ENCODE measurements around the gene DCLK1.

DCLK1 gene

DNA sequence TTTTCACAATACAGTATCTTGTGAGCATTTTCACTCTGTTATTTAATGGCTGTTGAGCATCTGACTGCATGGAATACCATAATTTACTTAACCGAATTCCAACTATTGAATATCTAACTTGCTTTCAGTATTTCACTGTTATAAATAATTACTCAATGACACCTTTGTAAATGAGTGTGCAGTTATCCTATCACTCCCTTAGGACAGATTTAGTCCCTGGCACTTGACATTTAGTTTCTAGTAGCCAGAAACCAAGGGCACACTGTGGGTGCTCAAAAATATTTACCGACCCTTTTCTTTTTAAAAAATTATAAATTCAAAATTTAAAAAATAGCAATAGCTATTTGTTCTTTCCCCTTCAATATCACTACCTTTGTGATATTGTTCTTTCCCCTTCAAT, 258.8 kb downstream of the DCLK1 start:
- no peak for DNase-seq (ENCODE audit: low spot score)
- TF ChIP-seq, protein P1, sequence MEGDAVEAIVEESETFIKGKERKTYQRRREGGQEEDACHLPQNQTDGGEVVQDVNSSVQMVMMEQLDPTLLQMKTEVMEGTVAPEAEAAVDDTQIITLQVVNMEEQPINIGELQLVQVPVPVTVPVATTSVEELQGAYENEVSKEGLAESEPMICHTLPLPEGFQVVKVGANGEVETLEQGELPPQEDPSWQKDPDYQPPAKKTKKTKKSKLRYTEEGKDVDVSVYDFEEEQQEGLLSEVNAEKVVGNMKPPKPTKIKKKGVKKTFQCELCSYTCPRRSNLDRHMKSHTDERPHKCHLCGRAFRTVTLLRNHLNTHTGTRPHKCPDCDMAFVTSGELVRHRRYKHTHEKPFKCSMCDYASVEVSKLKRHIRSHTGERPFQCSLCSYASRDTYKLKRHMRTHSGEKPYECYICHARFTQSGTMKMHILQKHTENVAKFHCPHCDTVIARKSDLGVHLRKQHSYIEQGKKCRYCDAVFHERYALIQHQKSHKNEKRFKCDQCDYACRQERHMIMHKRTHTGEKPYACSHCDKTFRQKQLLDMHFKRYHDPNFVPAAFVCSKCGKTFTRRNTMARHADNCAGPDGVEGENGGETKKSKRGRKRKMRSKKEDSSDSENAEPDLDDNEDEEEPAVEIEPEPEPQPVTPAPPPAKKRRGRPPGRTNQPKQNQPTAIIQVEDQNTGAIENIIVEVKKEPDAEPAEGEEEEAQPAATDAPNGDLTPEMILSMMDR (conservative IDR thresholded peaks at IDR 0.05; ENCODE audit: low read depth) = no peak
- ChIA-PET POLR2A (ENCODE audit: low non-redundant PET) (no interaction called here), CTCF (no interaction called here)
- no peak overlapping the region for H3K27ac ChIP-seq

DNA sequence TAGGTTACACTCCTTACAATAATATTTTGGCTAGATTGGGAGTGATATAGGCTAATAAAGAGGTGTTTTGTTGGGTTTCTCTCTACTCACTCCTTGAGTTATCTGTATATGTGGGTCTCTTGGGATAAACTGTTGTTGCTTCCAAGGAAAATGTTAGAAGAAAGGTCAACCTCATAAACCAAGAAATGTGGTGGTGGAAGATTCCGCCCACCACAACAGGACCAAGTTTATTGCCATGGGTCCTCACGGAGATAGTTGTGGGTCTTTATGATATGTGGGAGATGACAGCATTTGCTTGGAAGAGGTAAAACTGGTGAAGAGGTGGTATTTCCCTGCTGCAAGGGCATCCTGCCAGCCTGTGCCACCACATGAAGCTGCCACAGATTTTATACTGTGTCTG, 259.6 kb downstream of the DCLK1 start:
- TF ChIP-seq, protein P1 (conservative IDR thresholded peaks at IDR 0.05; ENCODE audit: low read depth) = no peak
- ChIA-PET POLR2A (ENCODE audit: low non-redundant PET) (no interaction called here), CTCF (no interaction called here)
- H3K27ac ChIP-seq = no peak overlapping the region
- DNase-seq (ENCODE audit: low spot score) = no peak

DNA sequence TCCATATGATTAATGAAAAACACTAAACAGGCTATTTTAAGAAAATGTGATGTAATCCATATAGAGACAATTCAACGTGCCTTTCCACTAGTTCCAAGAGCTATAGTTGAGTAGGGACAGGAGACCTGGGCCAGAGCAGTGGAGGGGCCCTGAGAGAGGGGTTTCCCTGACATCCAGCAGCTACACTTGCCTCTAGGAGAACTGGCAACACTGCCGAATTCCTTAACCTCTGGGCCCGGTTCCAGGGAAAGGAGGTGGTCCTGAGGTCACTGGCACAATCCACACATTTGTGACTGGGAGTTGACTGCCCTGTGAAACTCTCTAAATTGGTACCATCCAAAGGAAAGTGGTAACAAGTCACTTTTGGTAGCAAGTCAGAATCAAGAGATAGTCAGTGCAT, 264.4 kb downstream of the DCLK1 start:
- H3K27ac ChIP-seq = no peak overlapping the region
- ChIA-PET POLR2A (ENCODE audit: low non-redundant PET) (no interaction called here), CTCF (no interaction called here)
- TF ChIP-seq, protein P1 (conservative IDR thresholded peaks at IDR 0.05; ENCODE audit: low read depth) = no peak
- DNase-seq (ENCODE audit: low spot score) = no peak

DNA sequence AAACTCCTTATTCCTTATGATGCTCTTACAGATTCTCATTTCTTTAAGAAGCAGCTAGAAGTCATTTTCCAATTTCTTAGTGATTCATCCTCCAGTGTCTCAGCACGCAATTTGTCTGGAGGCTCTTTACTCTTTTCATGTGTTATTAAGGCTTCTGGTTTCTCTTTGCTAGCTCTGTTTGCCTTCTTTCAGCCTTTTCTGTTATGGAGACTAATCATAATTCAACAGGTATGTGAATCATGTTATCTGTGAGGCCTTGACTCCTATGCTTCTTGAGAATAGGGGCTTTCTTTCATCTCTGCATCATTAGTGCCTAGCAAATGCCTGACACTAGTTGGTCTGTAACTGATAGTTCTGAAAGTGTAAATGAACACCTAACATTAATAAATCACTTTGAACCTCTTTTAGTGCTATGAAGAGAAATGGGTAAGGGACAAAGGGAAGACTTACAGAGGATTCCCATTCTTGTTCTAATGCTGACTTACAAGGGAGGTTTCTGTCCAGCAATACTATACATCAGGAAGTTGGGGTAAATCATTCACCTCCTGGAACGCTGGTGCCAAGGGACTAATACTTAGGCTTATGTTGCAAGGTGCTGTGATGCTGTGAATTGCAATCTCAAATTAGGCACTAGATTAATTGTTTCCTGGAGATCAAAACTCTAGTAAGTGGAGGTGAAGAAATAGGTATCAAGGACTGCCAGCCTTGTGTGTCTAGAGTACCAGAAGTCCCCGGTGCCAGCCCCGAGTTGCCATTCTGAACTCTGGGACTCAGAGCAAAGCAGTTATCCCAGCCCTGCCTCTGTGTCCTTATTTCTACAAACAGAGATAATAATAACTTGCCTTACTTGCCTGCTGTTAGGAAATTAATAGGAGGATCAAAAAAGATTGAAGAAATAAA, 265.6 kb downstream of the DCLK1 start:
- no peak for DNase-seq (ENCODE audit: low spot score)
- ChIA-PET CTCF (no interaction called here), POLR2A (ENCODE audit: low non-redundant PET) (no interaction called here)
- TF ChIP-seq, protein P1 (conservative IDR thresholded peaks at IDR 0.05; ENCODE audit: low read depth) = no peak
- H3K27ac ChIP-seq = no peak overlapping the region

DNA sequence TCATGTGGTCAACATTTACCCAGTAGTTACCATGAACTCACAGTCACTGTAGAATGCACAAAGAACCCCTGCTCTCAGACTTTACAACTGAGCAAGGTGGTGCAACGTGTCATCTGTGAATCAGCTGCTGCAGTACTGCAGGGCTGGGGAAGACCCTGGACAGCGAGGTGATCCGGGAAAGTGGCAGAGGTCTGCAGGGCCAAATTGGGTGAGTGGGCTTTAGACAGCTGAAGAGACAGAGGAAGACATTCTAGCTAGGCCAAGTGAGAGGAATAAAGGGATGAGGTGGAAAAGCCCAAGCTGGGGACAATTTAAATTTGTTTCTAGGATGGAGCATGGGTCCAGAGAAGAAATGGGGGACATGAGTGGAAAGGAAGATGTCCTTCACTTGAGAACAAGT, 270.5 kb downstream of the DCLK1 start:
- TF ChIP-seq, protein P1 (conservative IDR thresholded peaks at IDR 0.05; ENCODE audit: low read depth) = no peak
- DNase-seq (ENCODE audit: low spot score) = no peak
- H3K27ac ChIP-seq = no peak overlapping the region
- POLR2A ChIA-PET (ENCODE audit: low non-redundant PET) = no interaction called here
- CTCF ChIA-PET = interaction anchor here (0.6 kb wide), 1 partner anchor 42 kb away, joined by 4 read pairs; no protein-coding TSS in a partner anchor

DNA sequence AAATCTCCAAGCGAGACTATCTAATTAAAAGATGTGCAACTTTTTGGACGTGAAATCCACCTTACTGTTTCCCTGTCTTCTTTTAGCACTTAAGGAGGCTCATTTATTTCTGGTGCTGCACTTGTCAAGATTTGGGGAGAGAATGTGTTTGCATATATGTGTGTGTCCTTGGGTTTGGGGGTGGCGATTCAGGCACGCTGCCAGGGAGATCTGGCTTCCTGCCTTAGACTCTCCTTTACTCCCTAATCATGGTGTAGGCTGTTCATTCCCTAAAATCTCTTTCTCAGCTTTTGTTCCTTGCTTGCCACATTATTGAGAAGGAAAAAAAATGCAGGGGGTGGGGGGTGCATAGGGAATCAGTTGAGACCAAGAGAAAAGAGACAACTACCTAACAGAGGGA, 271.2 kb downstream of the DCLK1 start:
- POLR2A ChIA-PET (ENCODE audit: low non-redundant PET) = no interaction called here
- DNase-seq (ENCODE audit: low spot score) = no peak
- TF ChIP-seq, protein P1 (conservative IDR thresholded peaks at IDR 0.05; ENCODE audit: low read depth) = no peak
- H3K27ac ChIP-seq = no peak overlapping the region
- CTCF ChIA-PET = interaction anchor here (0.6 kb wide), 1 partner anchor 42 kb away, joined by 4 read pairs; no protein-coding TSS in a partner anchor

Data from RWPE1 (cell line).